Activated T-helper 2 cell treated with anti-CD3 and anti-CD28 coated beads, Interferon-gamma antibody, Interleukin-2, Interleukin-4, amounts not matched to agents 10 μg/mL and 5 μg/mL and 100 μg/mL, durations not matched to agents 14 hours and 24 hours and 36 hours (primary cell): ENCODE results near the gene MRPL17. TPM values are rescaled to one million over a fixed set of nuclear protein-coding genes. Genes with fewer than 3 reads are reported as not detected.

Experiments used
- DNase-seq: peaks from one replicate; pipeline ENCODE4 v3.0.0; 2021; ENCODE audit warnings: low spot score
- H3K27ac Mint-ChIP-seq: one replicate; pipeline ENCODE4 v1.8.0; 2021; ENCODE audit warnings: mixed read lengths
- H3K27me3 Mint-ChIP-seq: one replicate; pipeline ENCODE4 v1.8.0; 2021; ENCODE audit warnings: low read depth, mixed read lengths
- H3K36me3 Mint-ChIP-seq: one replicate; pipeline ENCODE4 v1.8.0; 2021; ENCODE audit warnings: low read depth, mixed read lengths
- H3K4me1 Mint-ChIP-seq: one replicate; pipeline ENCODE4 v1.8.0; 2021; ENCODE audit warnings: low read depth, mixed read lengths
- H3K4me3 Mint-ChIP-seq: one replicate; pipeline ENCODE4 v1.8.0; 2021; ENCODE audit warnings: low read depth, mild to moderate bottlenecking, moderate library complexity, mixed read lengths
- H3K9me3 Mint-ChIP-seq: one replicate; pipeline ENCODE4 v1.8.0; 2021; ENCODE audit warnings: mixed read lengths
- intact Hi-C: fragments of 100-400 bp; cut with micrococcal nuclease; formaldehyde crosslinking; loops from one replicate; pipeline ENCODE4 v1.15.1; 2023
- total RNA-seq: library from RNA; stranded (reverse); gene quantifications from 2 replicates; pipeline ENCODE4 v1.2.3, GENCODE V29; 2022

Gene MRPL17
- total RNA-seq, 1 donor from 2014 or later, result 108 TPM

DNA sequence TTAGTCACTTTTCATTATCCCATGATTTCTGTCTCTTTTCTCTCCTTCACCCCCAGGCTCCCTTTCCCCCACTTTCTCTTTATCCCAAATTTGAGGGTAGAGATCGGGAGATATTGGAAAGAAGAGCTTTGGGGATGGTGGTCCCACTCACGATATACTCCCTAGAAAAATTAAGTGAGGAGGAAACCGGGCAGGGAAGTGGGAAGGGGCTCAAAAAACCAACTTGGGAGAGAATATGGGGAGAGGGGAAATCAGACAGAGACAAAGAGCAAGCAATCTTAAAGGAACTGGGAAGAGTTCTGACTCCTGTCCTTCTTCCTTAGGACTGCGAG is 26.6 kb downstream of the MRPL17 start:
- no peak for DNase-seq
- Mint-ChIP-seq H3K27me3 (peaks cover 16% of the 10 kb centered on the region), H3K4me3 (peak overlapping the region; percentile 60), H3K9me3 (no peaks in the 10 kb centered on the region), H3K36me3 (peaks cover 3% of the 10 kb centered on the region), H3K4me1 (peaks cover 3% of the 10 kb centered on the region), H3K27ac (no peak overlapping the region)
- intact Hi-C loops, result no loop called here

DNA sequence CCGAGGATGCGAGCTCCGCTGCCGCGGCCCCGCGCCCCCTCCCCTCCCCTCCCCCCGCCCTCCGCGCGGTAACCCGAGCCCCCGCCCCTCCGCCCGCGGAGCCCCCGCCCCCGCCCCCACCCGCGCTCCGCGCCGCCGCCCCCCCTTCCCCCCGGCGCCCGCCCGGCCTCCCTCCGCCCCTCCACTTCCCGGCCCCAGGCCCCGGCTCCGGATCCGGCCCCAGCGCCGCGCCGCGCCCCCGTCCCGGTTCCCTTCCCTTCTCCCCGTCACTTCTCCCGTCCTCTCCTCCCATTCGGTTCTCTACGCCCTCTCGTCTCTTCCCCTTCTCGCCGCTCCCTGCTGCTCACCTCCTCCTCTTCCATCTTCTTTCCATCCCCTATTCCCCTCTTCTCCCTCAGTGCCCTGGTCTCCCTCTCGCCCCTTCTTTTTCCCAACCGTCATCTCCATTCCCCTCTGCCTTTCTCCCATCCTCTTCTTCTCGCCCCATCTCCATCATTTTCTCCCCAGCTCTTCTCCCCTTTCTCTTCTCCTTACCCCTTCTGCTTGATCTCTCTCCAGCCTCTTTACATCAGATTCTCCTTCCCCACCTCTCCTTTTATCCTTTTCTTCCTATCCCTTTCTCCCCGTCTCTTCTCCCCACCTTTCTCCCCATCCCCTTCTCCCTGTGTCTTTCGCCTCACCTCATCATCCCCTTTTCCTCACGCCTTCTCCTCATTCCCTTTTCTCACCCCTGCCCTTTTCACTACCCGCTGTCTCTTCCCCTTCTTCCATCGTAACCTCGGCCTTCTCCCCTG is 27.2 kb downstream of the MRPL17 start, which contains the start of gene DCHS1:
DCHS1 (minus strand) TSS at position 20 of the 794 bp plus-strand sequence. CDS start 14,196 bp downstream, outside the sequence.
- peaks cover 16% of the 10 kb centered on the region for H3K27me3 Mint-ChIP-seq
- peaks cover 3% of the 10 kb centered on the region for H3K4me1 Mint-ChIP-seq
- H3K4me3 Mint-ChIP-seq, result peak within 1 kb of the TSS; percentile 60
- peaks cover 3% of the 10 kb centered on the region for H3K36me3 Mint-ChIP-seq
- H3K27ac Mint-ChIP-seq, result no peak within 1 kb of the TSS
- no peaks in the 10 kb centered on the region for H3K9me3 Mint-ChIP-seq
- intact Hi-C loops, result no loop called here
- DNase-seq, result no peak

DNA sequence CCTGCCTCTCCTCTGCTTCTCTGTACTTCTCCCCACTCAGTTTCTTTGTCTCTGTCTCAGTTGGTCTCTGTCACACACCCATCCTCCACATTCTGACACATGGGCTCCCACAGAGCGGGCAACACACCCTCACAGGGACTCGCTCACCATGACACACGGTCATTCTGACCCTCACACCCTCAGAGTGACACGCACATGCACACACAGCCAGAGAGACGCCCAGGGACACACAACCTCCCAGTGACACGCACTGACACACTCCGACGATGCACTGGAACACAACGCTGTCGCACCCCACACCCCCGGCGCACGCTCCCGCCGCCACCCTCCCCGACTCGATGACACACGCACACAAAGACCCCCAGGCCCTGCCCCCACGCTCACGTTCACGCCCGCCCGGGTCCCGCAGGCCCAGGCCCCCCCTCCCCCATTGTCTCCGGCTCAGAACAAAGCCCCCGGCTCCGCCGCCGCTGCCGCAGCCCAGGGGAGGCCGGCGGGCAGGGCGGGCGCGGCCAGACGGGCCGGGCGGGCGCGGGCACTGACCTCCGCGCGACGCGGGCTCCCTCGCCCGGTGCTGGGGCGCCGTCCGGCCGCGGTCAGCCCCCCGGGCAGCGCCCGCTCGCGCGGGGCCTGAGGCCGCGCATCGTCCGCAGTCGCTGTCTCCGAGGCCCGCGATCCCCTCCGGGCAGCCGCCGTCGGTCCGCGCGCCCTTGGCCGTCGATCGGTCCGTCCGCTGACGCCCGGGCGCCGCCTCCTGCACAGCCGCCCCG is 27.9 kb downstream of the MRPL17 start:
- no peak for DNase-seq
- Mint-ChIP-seq H3K36me3 (peaks cover 3% of the 10 kb centered on the region), H3K4me3 (no peak overlapping the region), H3K27ac (no peak overlapping the region), H3K4me1 (peaks cover 3% of the 10 kb centered on the region), H3K9me3 (no peaks in the 10 kb centered on the region), H3K27me3 (peaks cover 16% of the 10 kb centered on the region)
- intact Hi-C loops, result no loop called here

DNA sequence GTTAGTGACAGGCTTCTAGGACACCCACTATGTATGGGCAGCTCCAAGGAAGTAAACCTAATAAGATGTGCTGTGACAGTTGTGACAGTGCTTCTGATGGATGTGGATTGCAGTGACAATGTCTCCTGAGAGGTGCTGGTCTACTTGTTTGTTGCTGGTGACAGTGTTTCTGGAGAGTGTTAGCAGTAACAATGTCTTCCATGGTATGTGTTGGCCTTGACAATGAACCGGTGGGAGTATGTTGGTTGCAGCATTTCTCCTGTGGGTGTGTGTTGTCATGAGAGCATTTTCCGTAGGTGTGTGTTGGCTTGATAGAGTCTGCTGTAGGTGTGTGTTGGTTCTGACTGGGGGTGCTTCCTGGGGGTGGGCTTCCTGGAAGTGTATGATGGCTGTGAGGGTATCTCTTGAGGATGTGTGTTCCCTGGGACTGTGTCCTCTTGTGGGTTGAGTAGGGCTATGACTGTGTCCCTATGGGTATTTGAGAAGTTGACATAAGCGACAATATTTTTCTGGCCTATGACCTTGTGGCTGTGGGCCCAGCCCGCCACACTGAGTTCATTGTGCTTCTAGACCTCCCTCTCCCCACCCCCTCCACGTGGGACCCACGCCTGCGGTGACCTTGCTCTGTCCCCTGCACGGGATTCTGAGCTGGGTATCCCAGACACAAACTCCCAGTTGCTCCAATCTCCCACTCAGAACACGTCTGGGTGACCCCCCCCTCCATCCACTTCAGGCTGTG is 28.7 kb downstream of the MRPL17 start:
- Mint-ChIP-seq H3K27ac (no peak overlapping the region), H3K4me3 (no peak overlapping the region), H3K36me3 (peaks cover 3% of the 10 kb centered on the region), H3K4me1 (peaks cover 3% of the 10 kb centered on the region), H3K9me3 (no peaks in the 10 kb centered on the region), H3K27me3 (peaks cover 16% of the 10 kb centered on the region)
- no peak for DNase-seq
- intact Hi-C loops, result no loop called here

DNA sequence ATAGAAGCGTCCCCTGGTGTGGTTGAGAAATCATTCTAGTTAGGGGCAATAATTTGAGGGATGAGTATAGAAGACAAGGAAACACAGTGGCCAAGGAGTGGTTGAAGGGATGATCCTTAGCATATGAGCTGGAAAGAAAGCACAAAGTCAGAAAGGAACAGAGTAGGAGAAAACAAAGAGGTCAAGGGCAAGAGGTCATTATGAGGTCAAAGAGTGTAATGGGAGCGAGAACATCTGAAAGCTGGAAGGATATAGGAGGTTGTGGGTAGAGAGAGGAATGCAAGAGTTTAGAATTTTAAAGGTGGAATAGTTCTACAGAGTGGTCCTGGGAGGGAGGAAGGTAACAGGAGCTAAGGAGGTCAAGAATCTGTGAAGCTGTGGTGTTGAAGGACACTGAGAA is 29.5 kb downstream of the MRPL17 start:
- no peaks in the 10 kb centered on the region for H3K9me3 Mint-ChIP-seq
- no peak overlapping the region for H3K27ac Mint-ChIP-seq
- H3K4me3 Mint-ChIP-seq, result no peak overlapping the region
- DNase-seq, result no peak
- intact Hi-C loops, result loop anchor here (2.0 kb wide), 1 partner anchor 13 kb away; no protein-coding TSS in a partner anchor
- peaks cover 3% of the 10 kb centered on the region for H3K36me3 Mint-ChIP-seq
- peaks cover 16% of the 10 kb centered on the region for H3K27me3 Mint-ChIP-seq
- H3K4me1 Mint-ChIP-seq, result peaks cover 3% of the 10 kb centered on the region

DNA sequence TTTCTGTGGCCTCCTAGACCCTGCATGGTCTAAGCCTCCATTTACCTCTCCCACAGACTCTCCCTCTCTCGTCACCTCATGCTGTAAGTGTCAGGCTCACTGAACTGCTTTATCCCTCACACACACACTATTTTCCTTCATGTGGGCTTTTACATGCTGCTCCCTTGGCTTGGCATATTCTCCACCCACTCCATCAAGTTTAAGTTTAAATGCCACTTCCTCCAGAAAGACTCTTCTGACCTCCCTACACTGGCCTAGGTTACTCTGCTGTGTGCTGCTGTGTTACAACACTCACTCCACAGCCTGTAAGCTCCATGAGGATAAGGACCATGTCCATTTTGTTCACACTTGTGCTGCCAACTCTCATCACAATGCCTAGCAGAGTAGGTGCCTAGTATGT is 30.0 kb downstream of the MRPL17 start:
- peaks cover 16% of the 10 kb centered on the region for H3K27me3 Mint-ChIP-seq
- peaks cover 3% of the 10 kb centered on the region for H3K4me1 Mint-ChIP-seq
- peaks cover 3% of the 10 kb centered on the region for H3K36me3 Mint-ChIP-seq
- intact Hi-C loops, result loop anchor here (2.0 kb wide), 1 partner anchor 14 kb away; no protein-coding TSS in a partner anchor
- H3K9me3 Mint-ChIP-seq, result no peaks in the 10 kb centered on the region
- H3K27ac Mint-ChIP-seq, result no peak overlapping the region
- no peak for DNase-seq
- H3K4me3 Mint-ChIP-seq, result no peak overlapping the region

DNA sequence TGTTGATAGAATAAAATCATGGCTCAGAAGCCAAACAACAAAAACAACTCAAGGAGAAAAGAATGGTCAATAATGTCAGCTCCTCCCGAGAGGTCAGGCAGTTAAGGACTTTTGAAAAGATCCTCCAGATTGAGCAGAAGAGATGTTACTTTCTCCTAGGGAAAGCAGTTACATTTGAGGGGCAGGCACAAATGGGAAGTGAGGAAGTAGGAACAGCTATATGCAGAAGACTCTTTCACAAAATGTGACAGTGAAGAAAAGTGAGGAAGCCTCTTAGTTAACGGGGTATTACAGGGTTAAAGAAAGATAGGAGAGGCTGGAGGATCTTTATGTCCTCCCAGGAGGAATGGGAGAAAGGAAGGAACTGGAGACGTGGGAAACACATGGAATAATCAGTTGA is 31.0 kb downstream of the MRPL17 start:
- DNase-seq, result no peak
- intact Hi-C loops, result loop anchor here (2.0 kb wide), 1 partner anchor 15 kb away; no protein-coding TSS in a partner anchor
- H3K27ac Mint-ChIP-seq, result no peak overlapping the region
- H3K9me3 Mint-ChIP-seq, result no peaks in the 10 kb centered on the region
- peaks cover 3% of the 10 kb centered on the region for H3K4me1 Mint-ChIP-seq
- H3K36me3 Mint-ChIP-seq, result peaks cover 3% of the 10 kb centered on the region
- no peak overlapping the region for H3K4me3 Mint-ChIP-seq
- peaks cover 13% of the 10 kb centered on the region for H3K27me3 Mint-ChIP-seq

DNA sequence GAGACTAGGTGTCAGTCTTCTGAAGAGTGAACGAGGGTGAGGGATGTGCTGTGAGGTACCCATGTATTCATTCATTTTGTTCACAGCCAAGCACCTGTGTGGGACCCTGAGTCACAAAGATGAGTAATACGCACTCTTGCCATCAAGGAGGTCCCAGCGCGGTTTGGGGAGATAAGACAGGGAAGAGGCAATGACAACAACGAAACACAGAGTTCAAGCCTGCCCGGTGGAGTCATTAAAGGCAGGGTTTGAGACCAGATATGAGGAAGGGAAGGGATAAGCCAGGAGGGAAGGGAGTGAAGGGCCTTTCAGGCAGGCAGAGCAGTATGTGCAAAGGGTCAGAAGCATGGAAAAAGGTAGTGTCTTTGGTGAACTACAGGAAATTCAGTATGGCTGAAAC is 32.2 kb downstream of the MRPL17 start:
- H3K4me3 Mint-ChIP-seq, result no peak overlapping the region
- H3K27ac Mint-ChIP-seq, result no peak overlapping the region
- peaks cover 1% of the 10 kb centered on the region for H3K27me3 Mint-ChIP-seq
- intact Hi-C loops, result no loop called here
- H3K36me3 Mint-ChIP-seq, result no peaks in the 10 kb centered on the region
- DNase-seq, result no peak
- H3K9me3 Mint-ChIP-seq, result no peaks in the 10 kb centered on the region
- H3K4me1 Mint-ChIP-seq, result peaks cover 1% of the 10 kb centered on the region

DNA sequence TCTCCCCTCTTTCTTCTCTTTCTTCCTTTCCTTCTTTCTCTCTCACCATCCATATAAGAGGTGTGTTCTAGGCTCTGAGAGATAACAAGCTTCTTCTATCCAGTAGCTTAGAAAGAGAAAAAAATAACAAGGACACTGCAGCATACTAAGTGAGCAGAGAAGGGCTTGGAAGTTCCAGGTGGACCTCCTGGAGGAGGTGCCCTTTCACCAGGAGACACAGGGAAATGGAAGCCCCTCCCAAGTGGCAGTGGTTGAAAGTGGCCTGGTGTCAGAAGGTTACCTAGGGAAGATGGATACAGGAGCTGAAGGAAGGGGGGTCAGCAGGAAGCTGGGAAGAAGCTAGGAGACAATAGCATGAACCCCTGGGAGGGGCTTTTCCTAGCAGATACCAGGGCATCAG is 33.0 kb downstream of the MRPL17 start:
- peaks cover 3% of the 10 kb centered on the region for H3K4me1 Mint-ChIP-seq
- no peak overlapping the region for H3K27ac Mint-ChIP-seq
- no peaks in the 10 kb centered on the region for H3K9me3 Mint-ChIP-seq
- H3K27me3 Mint-ChIP-seq, result no peaks in the 10 kb centered on the region
- H3K36me3 Mint-ChIP-seq, result no peaks in the 10 kb centered on the region
- intact Hi-C loops, result no loop called here
- H3K4me3 Mint-ChIP-seq, result no peak overlapping the region
- no peak for DNase-seq

DNA sequence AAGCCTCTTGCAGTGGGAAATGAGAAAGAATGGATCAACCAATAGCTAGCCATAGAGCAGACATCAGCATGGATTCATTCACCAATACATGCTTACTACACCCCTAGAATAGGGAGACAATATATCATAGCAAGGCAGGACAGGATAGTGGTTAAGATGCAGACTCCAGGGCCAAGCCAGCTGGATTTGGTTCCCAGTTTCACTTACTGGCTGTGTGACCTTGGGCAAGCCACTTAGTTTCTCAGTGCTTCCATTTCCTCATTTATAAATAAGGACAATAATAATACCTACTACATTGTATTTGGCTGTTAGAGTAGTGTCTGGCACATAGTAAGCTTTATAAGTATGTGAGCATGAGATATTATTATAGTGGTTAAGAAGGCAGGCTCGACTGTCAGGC is 34.6 kb downstream of the MRPL17 start:
- Mint-ChIP-seq H3K27me3 (no peaks in the 10 kb centered on the region), H3K4me3 (no peak overlapping the region), H3K9me3 (no peaks in the 10 kb centered on the region), H3K27ac (no peak overlapping the region), H3K4me1 (peaks cover 3% of the 10 kb centered on the region), H3K36me3 (no peaks in the 10 kb centered on the region)
- no peak for DNase-seq
- intact Hi-C loops, result no loop called here

DNA sequence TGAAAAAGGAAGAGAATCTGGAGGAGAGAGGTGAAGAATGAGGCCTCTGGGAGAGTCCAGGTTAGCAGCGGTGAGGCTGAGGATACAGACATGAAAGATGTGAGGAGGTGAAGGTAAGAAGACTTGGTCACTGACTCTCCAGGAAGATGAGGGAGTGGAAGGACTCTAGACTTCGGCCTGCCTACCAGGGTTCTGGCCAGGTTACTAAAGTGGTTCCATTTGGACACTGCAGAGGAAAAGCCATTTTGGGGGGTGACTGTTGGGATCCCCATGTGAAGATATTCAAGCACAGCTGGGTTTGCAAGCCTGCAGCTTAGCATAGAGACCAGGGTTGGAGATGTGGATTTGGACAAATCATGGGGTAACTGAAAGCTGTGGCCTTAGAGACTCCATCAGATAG is 35.3 kb downstream of the MRPL17 start:
- no peak overlapping the region for H3K27ac Mint-ChIP-seq
- H3K9me3 Mint-ChIP-seq, result no peaks in the 10 kb centered on the region
- no peak for DNase-seq
- intact Hi-C loops, result no loop called here
- no peaks in the 10 kb centered on the region for H3K36me3 Mint-ChIP-seq
- no peaks in the 10 kb centered on the region for H3K27me3 Mint-ChIP-seq
- H3K4me1 Mint-ChIP-seq, result peaks cover 3% of the 10 kb centered on the region
- no peak overlapping the region for H3K4me3 Mint-ChIP-seq

DNA sequence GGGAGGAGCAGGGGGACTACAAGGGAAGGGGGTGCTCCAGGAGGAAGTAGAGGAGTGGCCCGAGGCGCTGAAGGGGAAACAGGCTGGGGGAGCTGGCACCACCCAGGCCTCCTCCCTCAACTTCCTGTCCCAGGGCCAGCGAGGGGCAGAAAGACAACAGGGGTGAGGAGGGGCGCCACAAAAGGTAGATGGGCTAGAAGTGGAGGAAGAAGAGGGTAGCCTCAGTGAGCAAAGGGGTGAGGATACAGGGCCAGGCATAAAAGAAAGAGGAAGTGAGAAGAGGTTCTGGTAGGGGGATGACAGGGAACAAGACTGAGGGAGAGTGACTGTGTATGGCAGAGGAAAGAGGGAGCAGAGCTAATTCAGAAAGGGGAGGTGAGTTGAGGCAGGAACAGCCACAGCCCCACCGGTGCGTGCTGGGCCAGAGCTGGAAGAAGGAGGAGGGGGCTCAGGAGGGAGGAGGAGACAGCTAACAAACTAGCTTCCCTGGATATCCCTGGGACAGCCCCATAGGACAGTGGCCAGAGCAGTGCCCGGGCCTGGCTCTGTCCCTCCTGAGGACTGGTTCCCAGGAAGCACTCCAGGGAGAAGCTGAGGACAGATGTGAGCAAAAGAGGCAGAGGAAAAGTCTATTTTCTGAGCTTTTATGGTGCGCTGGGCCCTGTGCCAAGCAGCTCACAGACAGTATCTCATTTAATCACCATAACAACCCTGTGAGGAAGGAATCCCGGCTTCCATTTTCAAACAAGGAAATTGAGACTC is 36.0 kb downstream of the MRPL17 start:
- DNase-seq, result no peak
- Mint-ChIP-seq H3K4me3 (no peak overlapping the region), H3K9me3 (no peaks in the 10 kb centered on the region), H3K27ac (no peak overlapping the region), H3K36me3 (no peaks in the 10 kb centered on the region), H3K27me3 (no peaks in the 10 kb centered on the region), H3K4me1 (peaks cover 3% of the 10 kb centered on the region)
- intact Hi-C loops, result no loop called here
